GM21423 (cell line): ENCODE measurements around the gene CBFA2T3.
"Not testable (repeated sequence)": the region's sequence is repeated elsewhere in the genome, so short reads cannot be mapped to it uniquely, and the experiment has no call there.

Source experiments
- ATAC-seq: cut with Tn5 transposase; IDR thresholded peaks from one replicate; pipeline ENCODE4 v1.9.1; 2021; ENCODE audit warnings: mild to moderate bottlenecking, moderate library complexity; ENCODE audit not compliant: unreplicated experiment

The CBFA2T3 gene

DNA sequence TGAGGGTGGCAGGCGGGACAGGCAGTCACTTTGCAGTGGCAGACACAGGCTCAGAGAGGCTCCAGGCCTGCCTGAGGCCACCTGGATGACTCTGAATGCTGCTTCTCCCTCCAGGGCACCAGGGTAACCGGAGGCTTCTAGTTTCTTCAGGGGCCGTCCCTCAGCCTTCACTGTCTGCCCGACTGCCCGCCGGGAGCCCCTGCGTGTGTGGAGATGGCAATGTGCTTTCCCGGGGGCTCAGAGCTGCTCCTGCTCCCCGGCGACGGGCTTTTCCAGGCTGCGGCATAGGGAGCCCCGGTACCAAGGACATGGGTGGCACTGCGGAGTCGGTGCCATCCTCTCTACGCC, 51.5 kb downstream of the CBFA2T3 start:
- ATAC-seq: no peak

DNA sequence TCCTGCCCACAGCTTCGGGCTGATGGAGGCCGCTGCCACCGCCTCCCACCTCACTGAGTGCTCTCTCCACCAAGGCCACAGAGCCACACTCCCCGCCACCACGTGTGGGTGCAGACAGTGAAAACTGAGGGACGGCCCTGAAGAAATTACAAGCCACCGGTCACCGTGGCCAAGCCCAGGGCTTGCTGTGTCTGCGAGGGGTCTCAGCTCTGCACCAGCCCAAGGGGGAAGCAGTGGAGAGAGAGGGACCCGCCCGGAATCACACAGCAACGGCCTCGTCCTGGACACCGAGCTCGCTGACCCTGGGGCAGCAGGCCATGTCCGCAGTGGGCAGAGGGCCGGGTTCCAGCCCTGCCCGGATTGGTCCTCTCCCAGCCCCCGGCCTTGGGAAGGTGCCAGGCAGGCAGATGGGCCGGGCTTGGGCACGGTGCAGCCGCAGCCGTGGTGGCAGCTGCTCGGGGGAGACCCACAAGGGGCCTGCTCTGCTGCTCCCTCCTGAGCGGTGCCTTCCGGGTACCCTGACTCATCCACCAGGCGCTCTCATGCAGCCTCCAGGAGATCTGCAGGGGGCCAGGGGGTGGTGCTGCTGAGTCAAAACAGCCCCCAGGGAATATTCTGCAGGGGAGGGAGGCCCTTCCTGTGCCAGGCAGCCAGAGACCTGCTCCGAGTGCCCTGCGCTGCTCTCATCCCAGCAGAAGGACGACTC, 52.0 kb downstream of the CBFA2T3 start:
- no peak for ATAC-seq

DNA sequence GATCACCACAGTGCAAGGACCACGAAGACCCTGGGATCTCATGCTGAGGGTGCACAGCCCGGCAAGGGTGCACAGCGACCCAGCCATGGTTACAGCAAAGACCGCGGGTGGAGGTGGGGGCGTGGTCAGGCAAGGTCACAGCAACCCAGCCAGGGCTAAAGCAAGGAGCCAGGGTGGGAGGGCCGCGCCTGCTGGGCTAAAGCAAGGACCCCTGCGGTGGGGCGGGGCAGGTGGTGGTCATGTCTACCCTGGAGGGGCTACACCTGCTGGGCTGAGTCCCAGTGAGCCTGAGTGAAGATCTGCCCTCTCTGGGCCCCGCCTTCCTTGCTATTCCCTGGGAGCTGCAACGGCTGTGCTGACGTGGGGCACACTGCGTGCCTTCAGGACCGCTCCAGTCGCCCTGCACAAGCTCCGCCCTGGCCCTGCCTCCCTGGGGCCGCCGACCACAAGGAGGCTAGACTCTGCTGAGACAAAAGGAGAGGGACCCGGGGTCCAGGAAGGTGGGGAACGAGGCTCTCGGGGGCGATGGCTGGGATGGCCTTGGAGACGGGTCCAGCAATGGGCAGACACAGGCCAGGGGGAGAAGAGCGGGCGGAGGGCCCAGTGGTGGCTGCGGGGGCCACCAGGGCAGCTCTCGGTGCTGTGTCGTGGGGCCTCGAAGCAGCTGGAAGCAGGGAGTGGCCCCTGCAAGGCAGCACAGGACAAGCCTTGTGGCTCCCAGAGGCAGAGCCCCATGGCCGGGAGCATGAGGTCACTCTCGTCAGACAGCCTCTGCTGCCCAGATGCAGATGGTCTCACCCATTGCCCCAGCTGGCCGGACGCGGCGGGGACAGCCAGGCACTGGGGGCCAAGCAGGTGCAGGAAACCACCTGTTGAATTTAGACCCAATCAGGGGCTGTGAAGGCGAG, 52.8 kb downstream of the CBFA2T3 start:
- ATAC-seq: no peak

DNA sequence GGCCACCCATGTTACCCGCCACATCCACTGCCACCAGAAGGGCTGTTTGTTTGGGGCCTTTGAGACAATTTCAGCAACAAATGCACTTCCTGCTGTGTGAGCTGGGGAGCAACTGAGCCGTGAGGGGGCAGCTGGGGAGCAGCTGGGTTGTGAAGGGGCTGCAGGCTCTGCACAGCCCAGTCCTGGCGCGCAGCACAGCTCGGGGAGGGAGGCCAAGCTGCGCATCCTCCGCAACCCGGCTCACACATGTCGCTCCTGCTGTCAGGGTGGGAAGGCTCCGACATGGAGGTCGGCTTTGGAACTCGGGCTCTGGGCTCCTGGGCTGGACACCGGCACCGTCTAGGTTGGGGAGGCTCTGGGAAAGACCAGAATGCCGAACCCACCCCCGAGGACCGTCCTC, 53.6 kb downstream of the CBFA2T3 start:
- ATAC-seq: no peak

DNA sequence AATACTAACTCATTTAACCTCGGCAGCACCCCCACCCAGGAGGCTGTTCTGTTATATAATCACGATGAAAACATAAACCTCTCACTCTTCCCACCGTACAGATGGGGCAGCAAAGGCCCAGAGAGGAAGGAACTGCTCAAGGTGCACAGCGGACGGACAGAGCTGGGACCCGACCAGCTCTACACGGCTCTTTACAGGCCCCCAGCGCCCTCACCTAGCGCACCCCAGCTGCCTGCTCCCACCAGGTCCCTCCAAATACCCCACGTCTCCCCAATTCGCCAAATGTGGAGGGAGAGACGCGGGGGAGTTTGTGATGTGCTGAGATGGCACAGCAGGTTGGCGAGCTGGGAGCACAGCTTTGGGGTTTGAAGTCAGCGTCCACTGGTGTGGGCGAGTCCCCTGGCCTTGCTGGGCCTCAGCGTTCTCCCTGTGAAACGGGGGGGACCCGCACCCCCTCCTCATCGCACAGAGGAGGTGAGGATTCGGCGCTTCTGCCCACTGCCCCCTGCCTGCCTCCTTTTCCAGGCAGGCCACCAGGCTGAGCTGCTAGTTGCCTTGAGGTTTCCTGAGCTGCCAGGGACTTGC, 54.1 kb downstream of the CBFA2T3 start:
- ATAC-seq: no peak

DNA sequence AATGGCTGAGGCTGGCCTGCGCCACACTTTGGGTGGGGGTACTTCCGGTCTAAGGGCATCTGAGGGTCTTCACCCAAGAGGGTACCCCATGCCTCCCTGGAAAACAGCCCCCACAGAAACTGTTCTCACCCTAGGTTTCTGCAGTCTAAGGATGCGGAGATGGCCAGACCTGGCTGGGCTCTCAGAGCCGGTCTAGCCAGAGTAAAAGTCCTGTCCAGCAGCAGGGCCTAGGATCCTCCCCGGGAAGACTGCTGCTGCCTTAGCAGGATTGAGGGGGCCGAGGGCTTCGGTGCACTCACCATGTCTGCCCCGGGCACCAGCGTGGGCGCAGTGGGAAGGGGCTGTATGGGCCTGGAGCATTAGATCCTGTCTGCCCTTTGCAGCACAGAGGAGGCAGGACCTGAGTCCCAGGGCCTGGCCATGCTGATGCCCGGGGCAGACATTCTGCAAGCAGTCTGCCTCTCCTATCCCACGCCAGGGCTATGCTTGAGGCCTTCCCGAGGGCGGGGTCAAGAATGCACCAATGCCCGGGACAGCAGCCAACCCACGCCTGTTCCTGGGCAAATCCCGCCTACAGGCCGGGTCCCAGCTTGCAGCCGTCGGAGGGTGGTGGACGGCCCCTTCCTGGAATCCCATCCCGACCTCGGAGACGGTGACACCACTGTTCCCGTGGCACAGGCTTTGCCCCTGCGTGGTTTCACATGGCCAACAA, 54.7 kb downstream of the CBFA2T3 start:
- no peak for ATAC-seq

DNA sequence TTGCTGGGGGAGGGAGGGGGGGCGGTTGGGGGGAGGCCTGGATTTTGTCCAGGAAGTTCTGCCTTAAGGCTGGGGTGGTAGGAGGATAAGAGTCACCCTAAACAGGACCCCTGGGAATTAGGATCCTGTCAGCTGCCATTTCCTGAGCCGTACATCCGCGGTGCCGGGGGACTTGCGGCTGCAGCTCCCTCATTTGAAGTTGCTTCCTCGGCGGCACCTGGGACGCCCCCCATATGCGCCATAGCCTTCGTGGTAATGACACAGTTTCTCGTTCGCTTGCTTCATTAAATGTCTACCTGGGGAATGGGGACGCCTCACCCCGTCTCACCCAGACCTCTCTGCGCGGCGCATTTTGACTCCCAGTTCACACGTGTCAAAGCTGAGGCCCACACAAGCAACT, 55.4 kb downstream of the CBFA2T3 start:
- ATAC-seq: no peak

DNA sequence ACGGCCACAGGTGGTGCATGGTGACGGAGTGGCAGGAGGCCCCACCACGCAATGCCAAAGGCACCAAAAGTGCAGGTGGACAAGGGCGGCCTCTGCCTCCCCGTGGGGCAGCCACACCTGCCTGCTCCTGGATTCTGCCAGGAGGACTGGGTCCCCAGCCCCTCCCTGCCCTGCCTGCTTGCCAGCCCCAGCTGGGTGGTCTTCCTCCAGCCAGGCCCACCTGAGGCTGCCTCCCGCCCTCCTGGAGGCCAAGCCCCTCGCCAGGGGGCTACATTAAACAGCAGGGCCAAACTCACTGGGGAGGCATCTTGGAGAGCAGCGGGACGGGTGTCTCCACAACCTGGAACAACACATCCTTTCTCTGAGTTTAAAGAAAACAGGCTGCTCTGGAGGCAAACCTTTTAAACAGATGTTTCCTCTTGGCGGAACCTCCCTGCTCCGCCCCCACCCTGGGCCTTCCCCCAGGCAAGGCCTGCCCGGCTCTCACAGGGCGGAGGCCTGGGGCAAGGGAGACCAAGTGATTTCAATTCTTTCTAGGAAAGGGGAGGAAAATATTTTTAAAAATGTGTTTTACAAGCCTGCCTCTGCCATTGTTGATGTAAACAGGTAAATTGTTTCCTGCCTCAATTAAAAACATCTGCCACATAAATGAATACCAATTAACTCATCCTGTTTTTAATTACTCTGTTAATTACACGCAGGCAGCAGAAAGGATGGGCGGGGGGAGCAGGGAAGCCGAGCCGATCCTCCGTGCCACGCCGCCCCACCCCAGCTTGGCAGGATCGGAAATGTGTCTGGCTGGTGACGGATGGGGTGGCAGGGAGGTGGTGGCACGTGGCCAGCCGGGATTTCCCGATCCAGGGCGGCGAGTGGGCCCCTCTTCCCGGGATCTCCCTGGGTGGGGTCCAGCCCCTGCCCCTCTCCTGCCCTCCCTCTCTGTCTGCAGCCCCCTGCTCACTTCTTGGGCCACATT, 56.1 kb downstream of the CBFA2T3 start:
- ATAC-seq: no peak

DNA sequence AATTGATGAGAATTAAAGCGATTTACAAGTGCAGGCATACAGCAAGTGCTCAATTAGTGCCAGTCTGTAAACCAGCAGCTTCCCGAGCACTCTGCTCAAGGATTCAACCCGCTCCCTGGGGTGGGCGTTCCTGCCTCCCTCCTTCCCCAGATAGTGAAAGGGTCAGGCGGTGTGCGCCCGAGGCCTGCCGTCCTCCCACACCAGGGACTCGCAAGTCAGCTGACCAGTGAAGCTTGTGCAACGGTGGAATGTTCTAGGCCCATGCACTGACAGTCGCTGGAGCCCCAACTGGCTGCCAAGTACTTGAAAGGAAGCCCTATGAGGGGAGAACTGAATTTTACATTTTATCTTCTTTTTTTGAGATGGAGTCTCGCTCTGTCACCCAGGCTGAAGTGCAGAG, 57.1 kb downstream of the CBFA2T3 start:
- ATAC-seq: no peak

DNA sequence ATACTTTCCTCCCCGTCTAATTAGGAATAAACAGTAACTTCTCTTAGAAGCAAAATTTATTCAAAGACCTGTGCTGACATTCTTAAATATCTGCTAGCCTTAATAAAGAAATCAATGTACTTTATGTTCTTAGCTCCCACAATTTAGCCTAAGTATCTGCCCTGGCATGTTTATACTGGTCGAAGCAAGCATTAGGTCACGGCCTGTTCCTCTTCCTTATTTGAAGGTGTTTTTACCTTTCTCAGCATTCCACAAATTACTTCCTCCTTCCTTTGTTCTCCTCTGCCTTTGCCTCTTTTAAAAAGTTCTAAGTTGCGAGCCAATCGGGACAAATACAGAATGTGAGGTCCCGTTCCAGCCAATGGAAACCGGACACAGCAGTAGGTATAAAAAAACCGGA, 58.1 kb downstream of the CBFA2T3 start:
- not testable (repeated sequence) for ATAC-seq

DNA sequence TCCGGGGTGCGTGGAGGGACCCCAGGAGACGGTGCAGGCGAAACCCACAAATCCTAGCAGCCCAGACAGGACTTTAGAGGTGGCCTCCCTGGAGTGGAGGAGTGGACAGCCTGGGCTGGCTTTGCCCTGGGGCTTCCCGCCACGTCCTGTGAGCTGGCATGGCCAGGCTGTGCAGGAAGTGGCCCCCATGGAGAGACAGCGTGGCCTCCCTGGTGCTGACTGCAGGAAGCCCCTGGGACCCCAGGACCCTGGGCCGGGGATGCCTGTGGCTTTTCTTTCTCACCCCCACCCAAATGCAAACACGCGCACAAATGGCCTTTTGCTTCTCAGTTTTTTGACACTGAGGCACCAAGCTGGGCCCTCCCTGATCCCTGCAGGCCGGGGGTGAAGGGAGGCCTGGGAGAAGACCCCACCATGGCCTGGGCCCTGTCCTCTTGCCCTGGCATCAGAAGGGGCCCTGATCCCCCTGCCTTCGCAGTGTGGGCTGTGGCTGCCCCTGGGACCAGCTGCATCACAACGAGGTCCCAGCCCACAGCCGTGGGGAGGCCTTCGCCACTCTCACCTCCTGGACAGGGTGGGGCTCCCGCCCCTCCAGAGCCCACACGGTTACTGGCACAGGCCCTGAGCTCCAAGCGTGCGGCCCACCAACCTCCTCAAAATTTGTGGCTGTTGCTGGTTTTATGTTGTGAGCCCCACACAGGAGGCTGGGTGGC, 58.9 kb downstream of the CBFA2T3 start:
- no peak for ATAC-seq

DNA sequence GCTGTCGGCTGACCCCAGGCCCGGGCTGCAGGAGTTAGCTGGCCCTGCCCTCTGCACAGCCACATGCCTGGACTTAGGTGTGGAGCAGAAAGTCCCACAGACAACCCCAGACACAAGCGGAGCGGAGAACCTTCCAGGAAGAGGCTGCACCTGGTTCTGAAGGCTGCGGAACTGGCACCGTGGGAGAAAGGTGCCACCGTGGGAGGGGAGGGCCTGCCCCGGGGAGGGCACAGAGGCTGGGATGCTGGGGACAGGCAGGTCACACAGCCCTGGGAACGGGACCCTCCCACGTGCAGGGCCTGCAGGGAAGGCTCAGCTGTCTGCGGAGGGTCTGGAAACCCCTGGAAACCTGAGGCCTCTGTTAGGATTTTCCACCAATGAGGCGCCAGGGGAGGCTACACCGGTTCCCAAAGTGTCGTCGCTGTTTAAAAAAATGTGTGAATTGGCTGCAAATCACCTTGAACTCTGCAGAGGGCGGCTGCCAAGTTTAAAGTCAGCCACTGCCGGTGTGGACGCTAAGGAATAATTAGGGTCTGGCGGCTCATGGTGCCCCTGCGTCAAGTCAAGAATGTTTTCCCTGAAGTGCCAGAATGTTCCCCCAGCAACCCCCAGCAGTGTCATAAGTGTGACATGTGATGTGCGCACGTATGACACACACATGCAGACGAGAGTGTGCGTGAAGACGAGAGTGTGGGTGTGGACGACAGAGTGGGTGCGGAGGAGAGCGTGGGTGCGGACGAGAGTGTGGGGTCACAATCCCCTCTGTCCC, 59.7 kb downstream of the CBFA2T3 start:
- no peak for ATAC-seq

DNA sequence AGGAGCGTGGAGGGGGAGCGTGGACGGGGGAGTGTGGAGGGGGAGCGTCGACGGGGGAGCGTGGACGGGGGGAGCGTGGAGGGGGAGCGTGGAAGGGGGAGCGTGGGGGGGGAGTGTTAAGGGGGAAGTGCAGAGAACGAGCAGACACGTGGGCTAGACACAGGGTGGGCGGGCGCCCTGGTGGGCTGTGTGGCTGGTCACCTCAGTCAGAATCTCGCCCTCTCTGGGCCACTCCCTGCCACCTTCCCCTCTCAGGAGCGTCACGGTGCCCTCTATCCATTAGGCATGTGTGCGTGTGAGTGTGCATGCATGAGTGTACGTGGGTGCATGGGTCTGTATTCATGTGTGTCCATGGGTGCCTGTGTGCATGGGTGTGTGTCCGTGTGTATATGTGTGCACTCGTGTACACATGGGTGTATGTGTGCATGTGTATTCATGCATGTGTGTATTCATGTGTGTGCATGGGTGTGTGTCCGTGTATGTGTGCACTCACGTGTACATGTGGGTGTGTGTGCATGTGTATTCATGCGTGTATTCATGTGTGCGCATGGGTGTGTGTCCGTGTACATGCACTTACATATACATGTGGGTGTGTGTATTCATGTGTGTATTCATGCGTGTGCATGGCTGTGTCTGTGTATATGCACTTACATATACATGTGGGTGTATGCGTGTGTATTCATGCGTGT, 61.2 kb downstream of the CBFA2T3 start:
- ATAC-seq: no peak

DNA sequence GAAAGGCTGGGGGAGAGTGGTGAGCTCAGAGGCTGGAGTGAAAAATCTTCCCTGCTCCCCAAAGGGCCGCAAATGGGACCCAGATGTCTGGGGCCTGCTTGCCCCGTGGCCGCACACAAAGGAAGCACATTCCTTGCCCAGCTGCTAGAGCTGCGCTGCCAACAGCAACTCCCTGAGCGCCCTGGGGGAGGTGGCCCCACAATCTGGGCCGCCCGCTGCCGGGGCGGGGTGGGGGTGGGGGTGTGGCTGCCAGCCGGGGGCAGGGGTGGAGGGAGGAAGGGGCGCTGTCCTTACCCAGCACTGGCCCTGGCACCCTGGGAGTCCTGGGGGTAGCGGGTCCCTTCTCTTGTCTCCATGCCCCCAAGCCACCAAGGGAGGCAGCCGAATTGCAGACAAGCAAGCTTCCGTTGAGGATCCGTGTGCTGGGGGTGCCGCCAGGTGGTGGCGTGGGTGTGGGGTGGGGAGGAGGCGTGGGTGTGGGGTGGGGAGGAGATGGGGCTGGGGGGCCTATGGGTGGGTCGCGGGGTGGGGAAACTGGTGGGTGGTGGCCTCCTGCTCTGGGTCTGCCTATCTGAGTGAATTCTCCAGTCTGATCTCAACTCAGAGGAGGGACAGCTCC, 62.1 kb downstream of the CBFA2T3 start:
- no peak for ATAC-seq

DNA sequence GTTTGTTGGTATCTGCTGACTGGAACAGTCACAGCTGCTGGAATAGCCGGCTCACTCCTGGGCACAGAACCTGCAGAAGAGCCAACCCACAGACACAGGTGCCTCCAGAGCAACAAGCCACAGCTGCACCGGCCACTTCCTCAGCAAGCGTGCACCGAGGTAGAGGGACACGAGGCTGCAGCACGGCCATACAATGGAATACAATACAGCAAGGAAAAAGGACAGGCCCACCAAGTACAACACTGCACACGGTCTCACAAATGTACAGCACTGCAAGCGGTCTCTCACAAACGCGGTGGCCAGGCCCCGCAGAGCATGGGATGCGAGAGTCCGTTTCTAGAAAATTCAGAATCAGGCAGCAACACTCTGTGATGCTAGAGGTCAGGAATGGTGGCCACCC, 63.1 kb downstream of the CBFA2T3 start:
- ATAC-seq: no peak

DNA sequence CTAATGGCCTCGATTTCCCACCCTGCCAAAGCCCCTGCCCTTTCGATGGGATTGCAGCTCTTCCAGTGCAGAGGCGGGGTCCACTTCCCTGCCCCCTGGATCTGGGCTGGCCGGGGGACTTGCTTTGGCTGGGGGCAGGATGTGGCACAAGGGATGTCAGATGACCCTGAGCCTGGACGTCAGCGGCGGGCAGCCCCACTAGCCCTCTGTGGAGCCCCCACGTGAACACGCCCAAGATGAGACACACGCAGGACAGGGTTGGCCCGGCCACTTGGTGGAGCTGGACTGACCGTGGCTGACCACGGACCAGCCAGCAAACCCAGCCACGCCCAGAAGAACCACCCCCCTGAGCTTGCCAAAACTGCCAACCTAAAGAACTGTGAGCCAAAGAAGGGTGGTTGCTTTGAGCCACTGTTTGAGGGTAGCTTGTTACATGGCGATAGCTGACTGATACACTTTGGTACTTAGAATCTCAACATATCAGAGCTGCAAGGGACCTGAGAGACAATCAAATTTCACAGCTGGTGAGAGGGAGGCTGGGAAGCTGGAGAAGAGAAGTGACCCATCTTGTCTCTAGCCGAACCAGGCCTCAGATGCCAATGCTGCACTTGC, 63.9 kb downstream of the CBFA2T3 start:
- no peak for ATAC-seq

DNA sequence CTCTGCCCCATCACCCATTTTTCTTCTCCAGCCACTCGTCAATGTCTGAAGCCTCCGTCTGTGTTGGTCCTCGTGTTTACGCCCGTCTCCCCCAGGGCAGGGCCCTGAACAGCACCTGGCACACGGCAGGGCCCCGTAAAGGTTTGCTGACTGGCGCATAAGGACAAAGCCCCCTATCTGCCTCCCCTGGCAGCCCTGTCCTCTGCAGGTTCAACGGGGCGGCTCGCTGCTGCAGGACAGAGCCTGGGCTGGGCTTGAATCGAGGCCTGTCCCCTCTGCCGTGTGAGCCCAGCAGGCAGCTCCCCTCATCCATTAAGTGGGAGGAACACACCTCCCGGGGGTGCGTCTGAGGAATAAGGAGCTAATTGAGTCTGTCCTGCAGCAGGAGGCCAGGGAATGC, 64.5 kb downstream of the CBFA2T3 start:
- ATAC-seq: no peak

DNA sequence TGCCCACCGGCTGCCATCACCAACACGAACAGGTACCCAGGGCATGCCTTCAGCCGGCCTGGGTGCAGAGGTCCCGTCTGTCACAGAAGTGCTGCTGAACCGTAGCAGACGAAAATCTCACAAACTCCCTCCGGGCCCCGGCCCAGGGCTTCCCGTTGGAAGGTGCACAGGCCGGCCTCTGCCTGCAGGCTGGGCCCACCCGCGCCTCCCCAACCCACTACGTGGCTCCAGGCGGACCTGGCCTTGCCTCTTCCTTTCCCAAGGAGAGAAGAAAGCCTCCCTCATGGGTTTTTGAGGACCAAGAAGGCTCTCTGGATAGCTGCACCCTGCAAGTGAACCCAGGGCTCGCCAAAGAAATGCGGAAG, 65.1 kb downstream of the CBFA2T3 start:
- no peak for ATAC-seq
